Fibroblast of lung (primary cell): ENCODE results near the gene LHX5. TPM values are rescaled to one million over a fixed set of nuclear protein-coding genes. Genes with fewer than 3 reads are reported as not detected.

Source experiments
- DNase-seq, 2 donors: peaks; one replicate each; pipeline versions ENCODE4 v3.0.0 to v3.0.0-alpha.2; 2010; ENCODE audit warnings: low read depth in 2 of 2
- H2AFZ ChIP-seq: 2 replicates; pipeline ENCODE4 v1.5.1; 2012; ENCODE audit warnings: low read length, control low read depth, inconsistent platforms
- H3K27ac ChIP-seq: 2 replicates; pipeline ENCODE4 v1.5.1; 2011; ENCODE audit warnings: low read length, control low read depth; ENCODE audit not compliant: insufficient read depth
- H3K27me3 ChIP-seq: 2 replicates; pipeline ENCODE4 v1.5.1; 2011; ENCODE audit warnings: mild to moderate bottlenecking, low read length; ENCODE audit not compliant: control insufficient read depth, insufficient read depth
- H3K36me3 ChIP-seq: 2 replicates; pipeline ENCODE4 v1.5.1; 2011; ENCODE audit warnings: low read length; ENCODE audit not compliant: control insufficient read depth, insufficient read depth
- H3K4me1 ChIP-seq: 2 replicates; pipeline ENCODE4 v1.5.1; 2011; ENCODE audit warnings: low read length; ENCODE audit not compliant: control insufficient read depth, insufficient read depth; ENCODE audit errors: extremely low read depth
- H3K4me2 ChIP-seq: 2 replicates; pipeline ENCODE4 v1.5.1; 2011; ENCODE audit warnings: low read length, control low read depth; ENCODE audit not compliant: insufficient read depth; ENCODE audit errors: extremely low read depth
- H3K4me3 ChIP-seq, 4 experiments: fragments of 200-600 bp in 1 of 4; sonication (generic) in 1 of 4; replicated peaks in 1 of 4; 2 replicates each; pipeline ENCODE4 v1.5.1; 2011 to 2016; ENCODE audit warnings: low read length in 4 of 4, low read depth in 3 of 4, mild to moderate bottlenecking in 3 of 4, control low read depth in 2 of 4, inconsistent platforms in 1 of 4, mixed read lengths in 1 of 4; ENCODE audit not compliant: insufficient read depth in 1 of 4; ENCODE audit errors: control extremely low read depth in 1 of 4
- H3K79me2 ChIP-seq: 2 replicates; pipeline ENCODE4 v1.5.1; 2012; ENCODE audit warnings: mild to moderate bottlenecking, low read length, inconsistent platforms; ENCODE audit not compliant: control insufficient read depth, insufficient read depth
- H3K9ac ChIP-seq: 2 replicates; pipeline ENCODE4 v1.5.1; 2011; ENCODE audit warnings: mild to moderate bottlenecking, low read length, control low read depth; ENCODE audit not compliant: insufficient read depth
- H3K9me3 ChIP-seq: 2 replicates; pipeline ENCODE4 v1.5.1; 2012; ENCODE audit warnings: low read depth, low read length; ENCODE audit not compliant: control insufficient read depth, insufficient read depth
- H4K20me1 ChIP-seq: 2 replicates; pipeline ENCODE4 v1.5.1; 2011; ENCODE audit warnings: low read length; ENCODE audit not compliant: control insufficient read depth, insufficient read depth; ENCODE audit errors: extremely low read depth
- EZH2 ChIP-seq: IDR thresholded peaks from 2 replicates; pipeline ENCODE4 v1.5.1; 2012; ENCODE audit warnings: low read length, control low read depth, mild to moderate bottlenecking; ENCODE audit errors: missing control alignments
- polyA plus RNA-seq, 2 donors: library from polyadenylated mRNA; depleted of rRNA in 1 of 2; stranded (reverse) in 1 of 2; unstranded in 1 of 2; fragments of >200 nt; gene quantifications; 2 replicates each; pipeline ENCODE4 v1.2.1, GENCODE V29; 2011 to 2012; ENCODE audit warnings: missing spikeins in 1 of 2
- total RNA-seq: library from RNA; depleted of rRNA; stranded (reverse); fragments of >200 nt; gene quantifications from 2 replicates; pipeline ENCODE4 v1.2.1, GENCODE V29; 2014
- TF ChIP-seq, protein P1 (sequence below), 2 donors: IDR thresholded peaks in 1 of 2; conservative IDR thresholded peaks in 1 of 2; 1 replicate in 1 of 2; 2 replicates in 1 of 2; pipeline ENCODE4 v1.5.1; 2011 to 2012; ENCODE audit warnings: low read length in 2 of 2, control low read depth in 1 of 2, inconsistent platforms in 1 of 2, low read depth in 1 of 2, mild to moderate bottlenecking in 1 of 2

LHX5 gene
- total and polyA plus RNA-seq, 2 donors (not counting 1 experiment from before 2014, with no cell fraction given): not detected

DNA sequence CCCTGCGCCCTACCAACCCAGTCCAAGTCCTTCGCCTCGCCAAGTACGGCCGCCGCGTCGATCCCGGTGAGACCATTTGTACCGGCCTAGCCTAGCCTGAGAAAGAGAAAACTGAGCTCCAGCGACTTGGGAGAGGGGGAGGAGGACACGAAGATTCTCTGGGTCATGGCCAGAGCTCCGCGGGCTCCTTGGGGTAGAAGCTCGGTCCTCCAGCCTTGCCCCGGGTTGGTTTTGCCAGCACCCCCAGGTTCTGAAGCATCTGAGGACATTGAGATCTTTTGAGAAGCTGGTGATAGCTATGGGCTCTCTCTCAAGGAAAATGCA lies 7.3 kb downstream of the LHX5 start:
- no peak overlapping the region for H3K27ac ChIP-seq
- peak; percentile 2 for TF ChIP-seq EZH2
- TF ChIP-seq, protein P1, sequence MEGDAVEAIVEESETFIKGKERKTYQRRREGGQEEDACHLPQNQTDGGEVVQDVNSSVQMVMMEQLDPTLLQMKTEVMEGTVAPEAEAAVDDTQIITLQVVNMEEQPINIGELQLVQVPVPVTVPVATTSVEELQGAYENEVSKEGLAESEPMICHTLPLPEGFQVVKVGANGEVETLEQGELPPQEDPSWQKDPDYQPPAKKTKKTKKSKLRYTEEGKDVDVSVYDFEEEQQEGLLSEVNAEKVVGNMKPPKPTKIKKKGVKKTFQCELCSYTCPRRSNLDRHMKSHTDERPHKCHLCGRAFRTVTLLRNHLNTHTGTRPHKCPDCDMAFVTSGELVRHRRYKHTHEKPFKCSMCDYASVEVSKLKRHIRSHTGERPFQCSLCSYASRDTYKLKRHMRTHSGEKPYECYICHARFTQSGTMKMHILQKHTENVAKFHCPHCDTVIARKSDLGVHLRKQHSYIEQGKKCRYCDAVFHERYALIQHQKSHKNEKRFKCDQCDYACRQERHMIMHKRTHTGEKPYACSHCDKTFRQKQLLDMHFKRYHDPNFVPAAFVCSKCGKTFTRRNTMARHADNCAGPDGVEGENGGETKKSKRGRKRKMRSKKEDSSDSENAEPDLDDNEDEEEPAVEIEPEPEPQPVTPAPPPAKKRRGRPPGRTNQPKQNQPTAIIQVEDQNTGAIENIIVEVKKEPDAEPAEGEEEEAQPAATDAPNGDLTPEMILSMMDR (conservative IDR thresholded peaks at IDR 0.05 in 1 of 2, IDR thresholded peaks at IDR 0.05 in 1 of 2; ENCODE audit: low read depth in 1 of 2, low read length in 2 of 2): no peak
- H2AFZ ChIP-seq: no peak overlapping the region
- H3K9ac ChIP-seq: no peak overlapping the region
- peaks cover 58% of the 10 kb centered on the region for H3K27me3 ChIP-seq
- no peaks in the 10 kb centered on the region for H3K36me3 ChIP-seq
- H3K9me3 ChIP-seq: no peaks in the 10 kb centered on the region
- no peak overlapping the region for H3K4me3 ChIP-seq
- H3K4me1 ChIP-seq: no peaks in the 10 kb centered on the region
- no peak for DNase-seq
- H4K20me1 ChIP-seq: no peaks in the 10 kb centered on the region
- no peak overlapping the region for H3K4me2 ChIP-seq
- no peaks in the 10 kb centered on the region for H3K79me2 ChIP-seq

DNA sequence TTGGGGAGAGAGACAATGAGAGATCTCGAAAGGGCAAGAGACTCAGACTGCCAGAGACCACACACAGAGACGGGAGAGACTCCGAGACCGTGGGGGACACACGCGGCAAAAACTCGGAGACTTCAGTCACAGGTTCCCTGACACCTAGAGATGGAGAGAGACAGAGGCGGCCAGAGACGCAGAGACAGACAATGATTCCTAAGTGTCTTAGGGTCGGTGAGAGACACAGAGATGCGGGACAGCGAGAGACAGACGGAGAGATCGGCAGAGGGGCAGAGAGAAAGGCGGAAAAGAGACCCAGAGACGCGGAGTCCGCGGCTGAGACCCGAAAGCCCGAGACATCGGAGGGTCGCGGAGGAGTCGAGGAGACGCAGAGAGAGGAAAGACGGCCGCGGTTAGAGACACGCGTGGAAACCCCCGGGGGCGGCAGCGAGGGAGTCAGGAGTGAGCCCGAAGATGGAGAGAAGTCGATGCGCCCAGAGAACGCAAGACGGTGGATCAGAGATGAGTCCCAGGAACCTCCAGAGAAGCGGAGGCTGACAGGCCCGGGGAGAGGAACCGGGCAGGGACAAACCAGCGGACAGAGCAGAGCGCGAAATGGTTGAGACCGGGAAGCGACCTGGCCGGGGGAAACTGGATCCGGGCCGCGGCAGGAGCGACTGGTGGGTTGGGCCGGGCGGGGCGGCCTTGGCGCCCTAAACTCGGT lies 7.8 kb downstream of the LHX5 start:
- Histone ChIP-seq H3K9me3 (no peaks in the 10 kb centered on the region), H3K4me1 (no peaks in the 10 kb centered on the region), H3K79me2 (no peaks in the 10 kb centered on the region), H2AFZ (no peak overlapping the region), H3K27ac (no peak overlapping the region), H3K36me3 (no peaks in the 10 kb centered on the region), H3K27me3 (peaks cover 56% of the 10 kb centered on the region), H4K20me1 (no peaks in the 10 kb centered on the region), H3K4me3 (no peak overlapping the region), H3K4me2 (no peak overlapping the region), H3K9ac (no peak overlapping the region)
- no peak for DNase-seq
- TF ChIP-seq, protein P1 (conservative IDR thresholded peaks at IDR 0.05 in 1 of 2, IDR thresholded peaks at IDR 0.05 in 1 of 2; ENCODE audit: low read depth in 1 of 2, low read length in 2 of 2): no peak
- peak; percentile 99 for TF ChIP-seq EZH2

DNA sequence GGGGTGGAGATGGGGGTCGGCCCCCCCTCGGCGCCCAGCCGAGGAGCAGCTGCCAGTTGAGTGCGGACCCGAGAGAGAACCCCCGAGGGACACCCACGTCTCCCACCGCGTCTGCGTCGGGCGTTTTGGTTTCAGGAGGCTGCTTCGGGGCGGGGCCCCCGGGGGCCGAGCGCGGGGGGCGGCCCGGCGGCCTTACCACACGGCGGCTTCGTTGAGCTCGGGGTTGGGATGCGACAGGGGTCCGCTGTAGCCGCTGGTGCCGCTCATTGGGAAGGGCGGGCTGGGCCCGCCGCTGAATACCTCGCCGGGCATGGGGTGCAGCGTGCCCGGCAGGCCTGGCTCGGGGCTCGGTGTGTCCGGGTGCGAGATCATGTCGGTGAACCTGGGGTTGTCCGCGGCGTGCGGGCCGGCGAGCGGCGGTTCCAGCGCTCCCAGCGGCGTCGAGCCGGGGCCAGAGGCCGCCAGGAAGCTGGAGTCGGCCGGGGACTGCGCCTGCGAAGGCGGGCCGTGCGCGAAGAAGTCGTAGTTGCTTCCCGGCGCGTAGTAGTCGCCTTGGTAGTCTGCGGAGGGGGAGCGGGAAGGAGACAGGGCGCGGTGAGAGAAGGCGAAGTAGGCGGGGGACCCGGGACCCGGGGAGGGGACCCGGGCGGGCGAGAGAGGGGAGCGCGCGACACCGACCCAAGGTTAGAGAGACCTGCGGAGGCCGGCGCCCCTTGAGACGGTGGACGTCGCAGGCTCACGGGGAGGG lies 8.5 kb downstream of the LHX5 start:
- Histone ChIP-seq H3K4me3 (peak overlapping the region in 1 of 4 experiments; percentile 7), H3K4me1 (no peaks in the 10 kb centered on the region), H3K27me3 (peaks cover 53% of the 10 kb centered on the region), H3K79me2 (no peaks in the 10 kb centered on the region), H3K9ac (no peak overlapping the region), H3K4me2 (peak overlapping the region; percentile 35), H2AFZ (no peak overlapping the region), H4K20me1 (no peaks in the 10 kb centered on the region), H3K9me3 (no peaks in the 10 kb centered on the region), H3K36me3 (no peaks in the 10 kb centered on the region), H3K27ac (no peak overlapping the region)
- DNase-seq: no peak
- TF ChIP-seq, protein P1 (conservative IDR thresholded peaks at IDR 0.05 in 1 of 2, IDR thresholded peaks at IDR 0.05 in 1 of 2; ENCODE audit: low read depth in 1 of 2, low read length in 2 of 2): no peak
- no peak for TF ChIP-seq EZH2
